ENCODE measurements around the gene JAM2. TPM values are rescaled to one million over a fixed set of nuclear protein-coding genes. Genes with fewer than 3 reads are reported as not detected.

The JAM2 gene
- total RNA-seq, 1 experiment from 2014 or later, result 1.1 TPM

- peaks cover 3% of the 10 kb centered on the region for H3K36me3 ChIP-seq (replicated peaks; ENCODE audit: control insufficient read depth, insufficient read depth, low read length)
- H3K27me3 ChIP-seq (ENCODE audit: control insufficient read depth, insufficient read depth, low read length), result no peaks in the 10 kb centered on the region
- no peak overlapping the region for H3K4me3 ChIP-seq (ENCODE audit: insufficient read depth, low read depth, low read length)
- DNase-seq, result no peak
These were observed 117.3 kb downstream of the JAM2 start for GRCh38 chr21:25756190-25756932.

GRCh38 chr21:25757531-25757930, 118.5 kb downstream of the JAM2 start:
- no peak for DNase-seq
- peaks cover 3% of the 10 kb centered on the region for H3K36me3 ChIP-seq (replicated peaks; ENCODE audit: control insufficient read depth, insufficient read depth, low read length)
- H3K4me3 ChIP-seq (ENCODE audit: insufficient read depth, low read depth, low read length), result no peak overlapping the region
- no peaks in the 10 kb centered on the region for H3K27me3 ChIP-seq (ENCODE audit: control insufficient read depth, insufficient read depth, low read length)

- Histone ChIP-seq H3K27me3 (ENCODE audit: control insufficient read depth, insufficient read depth, low read length) (no peaks in the 10 kb centered on the region), H3K36me3 (replicated peaks; ENCODE audit: control insufficient read depth, insufficient read depth, low read length) (peaks cover 3% of the 10 kb centered on the region), H3K4me3 (ENCODE audit: insufficient read depth, low read depth, low read length) (no peak overlapping the region)
- no peak for DNase-seq
These were observed 120.5 kb downstream of the JAM2 start for GRCh38 chr21:25759573-25759972.

- peaks cover 3% of the 10 kb centered on the region for H3K36me3 ChIP-seq (replicated peaks; ENCODE audit: control insufficient read depth, insufficient read depth, low read length)
These were observed 121.0 kb downstream of the JAM2 start for GRCh38 chr21:25760061-25760460.

GRCh38 chr21:25760677-25761076, 121.6 kb downstream of the JAM2 start:
- no peak for DNase-seq
- Histone ChIP-seq H3K27me3 (ENCODE audit: control insufficient read depth, insufficient read depth, low read length) (no peaks in the 10 kb centered on the region), H3K36me3 (replicated peaks; ENCODE audit: control insufficient read depth, insufficient read depth, low read length) (peaks cover 3% of the 10 kb centered on the region), H3K4me3 (ENCODE audit: insufficient read depth, low read depth, low read length) (no peak overlapping the region)

More at GRCh38 chr21:25760061-25760460, 121.0 kb downstream of the JAM2 start:
- no peak overlapping the region for H3K4me3 ChIP-seq (ENCODE audit: insufficient read depth, low read depth, low read length)
- no peaks in the 10 kb centered on the region for H3K27me3 ChIP-seq (ENCODE audit: control insufficient read depth, insufficient read depth, low read length)
- DNase-seq, result no peak

GRCh38 chr21:25764065-25764464, 125.0 kb downstream of the JAM2 start:
- DNase-seq, result no peak
- Histone ChIP-seq H3K36me3 (replicated peaks; ENCODE audit: control insufficient read depth, insufficient read depth, low read length) (peaks cover 2% of the 10 kb centered on the region), H3K4me3 (ENCODE audit: insufficient read depth, low read depth, low read length) (no peak overlapping the region), H3K27me3 (ENCODE audit: control insufficient read depth, insufficient read depth, low read length) (no peaks in the 10 kb centered on the region)

Other genes with a start within 250 kb of the JAM2 start
- gene MRPL39, start 31.8 kb upstream of the JAM2 start, total RNA-seq (2014; rRNA removed; shearing (Covaris generic)), result 56.3 and 69.5 TPM in 2 replicates
- gene ATP5PF, start 95.6 kb downstream of the JAM2 start, total RNA-seq (2014; rRNA removed; shearing (Covaris generic)), result 66.4 and 82.3 TPM in 2 replicates
- 20.5 and 28.3 TPM in 2 replicates for gene GABPA, start 95.7 kb downstream of the JAM2 start, total RNA-seq (2014; rRNA removed; shearing (Covaris generic))

All from H7 (cell line).